ENCODE measurements around the gene LCN6.

GRCh38 chr9:136751244-136751643, 2.9 kb upstream of the LCN6 start:
- no peak for TF ChIP-seq FOXK2 (IDR thresholded peaks at IDR 0.05)
- no peak for TF ChIP-seq PKNOX1 (IDR thresholded peaks at IDR 0.05)
- no peak for TF ChIP-seq SUZ12 (IDR thresholded peaks at IDR 0.05)
